H1 (cell line): ENCODE measurements around the gene MRGPRE. TPM values are rescaled to one million over a fixed set of nuclear protein-coding genes. Genes with fewer than 3 reads are reported as not detected.

Source experiments
- ATF2 ChIP-seq: IDR thresholded peaks from 2 replicates; pipeline ENCODE4 v1.6.1; 2012; ENCODE audit warnings: low read length, inconsistent platforms
- CTBP2 ChIP-seq: IDR thresholded peaks from 2 replicates; pipeline ENCODE4 v1.7.0; 2011; ENCODE audit warnings: borderline replicate concordance, mild to moderate bottlenecking, moderate library complexity, mixed read lengths, low read length; ENCODE audit not compliant: insufficient read depth, insufficient read length
- FOSL1 ChIP-seq: IDR thresholded peaks from 2 replicates; pipeline ENCODE4 v1.6.1; 2011; ENCODE audit warnings: mild to moderate bottlenecking, low read depth, low read length, moderate library complexity; ENCODE audit not compliant: insufficient read depth
- JUN ChIP-seq: IDR thresholded peaks from 2 replicates; pipeline ENCODE4 v1.6.1; 2011; ENCODE audit warnings: low read depth, mild to moderate bottlenecking, improper control_type of control experiment, low read length
- NRF1 ChIP-seq: IDR thresholded peaks from 2 replicates; pipeline ENCODE4 v1.6.1; 2011; ENCODE audit warnings: mild to moderate bottlenecking, low read depth, low read length, improper control_type of control experiment
- SRF ChIP-seq: IDR thresholded peaks from 2 replicates; pipeline ENCODE4 v1.6.1; 2011; ENCODE audit warnings: mild to moderate bottlenecking, low read depth, low read length, moderate library complexity
- polyA plus RNA-seq, 7 experiments: library from polyadenylated mRNA; depleted of rRNA in 3 of 7; stranded (reverse) in 5 of 7; unstranded in 2 of 7; fragments of >200 nt in 5 of 7; fragments of 200-250 nt in 2 of 7; gene quantifications; 1 replicate in 5 of 7; 2 replicates in 1 of 7; 4 replicates in 1 of 7; pipeline versions ENCODE4 v1.2.1 to v1.2.3, GENCODE V29; 2011 to 2013; ENCODE audit warnings: missing spikeins in 2 of 7, mixed read lengths in 2 of 7
- total RNA-seq: library from RNA; stranded (reverse); fragmentation: NEBNext Ultra II Directional; extraction: Animal tissue kit (Norgen Biotek cat#: 25700); gene quantifications from 2 replicates; pipeline ENCODE4 v1.2.1, GENCODE V29; 2021

The MRGPRE gene
- total and polyA plus RNA-seq, 2 of the 8 experiments (the other 6 are each of a cell fraction or from before 2014, with no cell fraction given): not detected

DNA sequence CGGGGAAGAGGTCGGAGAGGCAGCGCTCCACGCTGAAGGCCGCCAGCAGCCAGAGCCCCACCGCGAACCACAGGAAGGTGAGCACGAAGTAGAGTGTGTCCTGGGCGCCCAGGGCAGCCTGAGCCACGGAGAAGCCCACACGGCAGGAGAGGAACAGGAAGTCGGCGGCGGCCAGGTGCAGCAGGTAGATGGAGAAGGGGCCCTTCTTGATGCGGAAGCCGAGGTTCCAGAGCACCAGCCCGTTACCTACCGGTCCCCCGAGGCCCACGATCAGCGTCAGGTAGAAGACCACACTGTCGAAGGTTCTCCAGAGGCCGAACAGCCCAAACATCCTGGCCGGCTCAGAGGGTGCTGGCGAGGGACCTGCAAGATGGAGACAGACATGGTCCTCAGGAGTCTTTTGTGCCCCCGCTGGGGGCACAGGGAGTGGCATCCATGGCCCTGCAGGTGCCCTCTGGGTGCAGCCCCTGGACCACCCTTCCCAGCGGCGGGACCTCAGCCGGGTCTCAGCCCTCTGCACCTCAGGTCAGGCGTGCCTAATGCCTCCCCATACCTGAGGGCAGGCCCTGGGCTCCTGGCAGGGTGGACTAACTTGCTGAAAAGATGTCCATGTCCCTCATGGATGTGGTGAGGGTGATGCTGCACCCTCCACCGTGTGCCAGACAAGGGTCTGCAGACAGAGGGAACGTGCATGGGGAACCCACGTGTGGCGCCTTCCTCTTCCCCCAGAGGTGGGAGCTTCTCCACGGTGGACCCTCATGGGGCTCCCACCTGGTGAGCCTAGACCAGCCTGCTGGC lies 13.5 kb downstream of the MRGPRE start, which contains the start of gene MRGPRG (continued):
- no peak for TF ChIP-seq ATF2
- no peak for TF ChIP-seq NRF1
- no peak for TF ChIP-seq FOSL1
- no peak for TF ChIP-seq CTBP2
- no peak for TF ChIP-seq JUN
- TF ChIP-seq SRF: no peak
